ENCODE data around the gene RPN1.
"Not testable (repeated sequence)": the region's sequence is repeated elsewhere in the genome, so short reads cannot be mapped to it uniquely, and the experiment has no call there.

The RPN1 gene

DNA sequence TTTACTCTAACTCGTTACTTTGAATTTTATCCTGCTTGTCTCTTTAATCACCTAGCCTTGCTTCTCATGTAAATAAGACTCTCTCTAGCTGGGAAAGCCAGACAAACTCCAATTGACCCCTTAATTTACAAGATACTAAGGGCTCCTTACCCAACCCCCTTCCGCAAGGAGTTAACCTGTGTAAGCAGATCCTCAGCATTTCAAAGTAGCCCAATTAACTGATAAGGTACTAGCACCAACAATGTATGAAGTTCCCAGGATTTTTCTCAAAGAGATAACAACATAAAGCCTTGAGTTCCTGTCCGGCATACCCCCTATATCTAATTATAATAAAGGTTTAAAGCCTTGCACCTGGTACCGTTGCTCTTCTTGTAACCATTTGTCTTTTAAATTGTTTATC lies 25.2 kb upstream of the RPN1 start:
- peaks cover 14% of the 10 kb centered on the region for H3K36me3 Mint-ChIP-seq (ENCODE audit: insufficient read depth)
- H3K27me3 Mint-ChIP-seq; ATAC-seq (replicated peaks; ENCODE audit: extremely low read depth, poor library complexity, severe bottlenecking); H3K4me3 Mint-ChIP-seq; DNase-seq (ENCODE audit: low spot score in 2 of 2); H3K9me3 Mint-ChIP-seq; H3K27ac Mint-ChIP-seq (ENCODE audit: low read depth): not testable (repeated sequence)
- peaks cover 11% of the 10 kb centered on the region for H3K4me1 Mint-ChIP-seq

DNA sequence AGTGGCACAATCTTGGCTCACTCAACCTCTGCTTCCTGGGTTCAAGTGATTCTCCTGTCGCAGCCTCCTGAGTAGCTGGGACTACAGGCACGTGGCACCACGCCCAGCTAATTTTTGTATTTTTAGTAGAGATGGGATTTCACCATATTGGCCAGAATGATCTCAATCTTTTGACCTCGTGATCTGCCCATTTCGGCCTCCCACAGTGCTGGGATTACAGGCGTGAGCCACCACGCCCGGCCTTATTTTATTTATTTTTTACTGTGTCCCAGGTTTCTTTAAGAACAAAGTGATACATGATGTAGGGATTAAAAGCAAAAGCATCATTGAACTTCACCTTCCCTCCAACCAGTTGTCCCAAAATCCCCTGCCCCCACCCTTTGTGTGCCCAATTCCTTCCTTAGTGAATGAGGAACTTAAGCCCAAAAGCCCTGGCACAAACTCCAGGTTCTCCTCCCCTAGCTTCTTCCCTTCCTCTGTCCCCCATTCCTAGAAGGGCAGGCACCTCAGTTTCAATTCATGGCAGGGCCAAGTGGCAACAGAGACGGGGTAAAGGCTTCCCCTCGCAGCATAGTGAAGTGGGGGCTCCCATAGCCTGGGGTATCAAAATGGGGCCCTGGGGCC lies 23.7 kb upstream of the RPN1 start:
- Mint-ChIP-seq H3K4me3 (no peak overlapping the region), H3K4me1 (peaks cover 5% of the 10 kb centered on the region), H3K9me3 (no peaks in the 10 kb centered on the region), H3K27ac (ENCODE audit: low read depth) (peak overlapping the region; percentile 51), H3K27me3 (no peaks in the 10 kb centered on the region), H3K36me3 (ENCODE audit: insufficient read depth) (peaks cover 5% of the 10 kb centered on the region)
- no peak for ATAC-seq (replicated peaks; ENCODE audit: extremely low read depth, poor library complexity, severe bottlenecking)
- no peak for DNase-seq (ENCODE audit: low spot score in 2 of 2)

DNA sequence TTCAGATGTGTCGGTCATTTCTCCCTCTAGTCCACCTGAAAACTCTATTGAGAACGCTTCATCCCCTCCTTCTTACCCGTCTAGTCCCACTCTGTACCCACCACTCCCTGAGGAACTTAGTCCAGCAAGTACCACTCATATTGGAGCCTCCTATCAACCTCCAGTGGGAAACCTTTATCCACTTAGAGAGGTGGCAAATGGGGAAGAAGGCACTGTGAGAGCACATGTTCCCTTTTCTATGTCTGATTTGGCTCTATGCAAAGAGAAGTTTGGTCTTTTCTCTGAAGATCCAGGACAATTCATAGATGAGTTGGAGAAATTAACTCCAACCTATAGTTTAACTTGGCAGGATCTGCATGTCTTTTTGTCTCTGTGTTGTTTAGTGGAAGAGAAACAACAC lies 17.0 kb upstream of the RPN1 start:
- no peak for ATAC-seq (replicated peaks; ENCODE audit: extremely low read depth, poor library complexity, severe bottlenecking)
- Mint-ChIP-seq H3K36me3 (ENCODE audit: insufficient read depth) (no peaks in the 10 kb centered on the region), H3K9me3 (no peaks in the 10 kb centered on the region), H3K27ac (ENCODE audit: low read depth) (no peak overlapping the region), H3K4me1 (no peaks in the 10 kb centered on the region), H3K27me3 (no peaks in the 10 kb centered on the region), H3K4me3 (no peak overlapping the region)
- no peak for DNase-seq (ENCODE audit: low spot score in 2 of 2)

DNA sequence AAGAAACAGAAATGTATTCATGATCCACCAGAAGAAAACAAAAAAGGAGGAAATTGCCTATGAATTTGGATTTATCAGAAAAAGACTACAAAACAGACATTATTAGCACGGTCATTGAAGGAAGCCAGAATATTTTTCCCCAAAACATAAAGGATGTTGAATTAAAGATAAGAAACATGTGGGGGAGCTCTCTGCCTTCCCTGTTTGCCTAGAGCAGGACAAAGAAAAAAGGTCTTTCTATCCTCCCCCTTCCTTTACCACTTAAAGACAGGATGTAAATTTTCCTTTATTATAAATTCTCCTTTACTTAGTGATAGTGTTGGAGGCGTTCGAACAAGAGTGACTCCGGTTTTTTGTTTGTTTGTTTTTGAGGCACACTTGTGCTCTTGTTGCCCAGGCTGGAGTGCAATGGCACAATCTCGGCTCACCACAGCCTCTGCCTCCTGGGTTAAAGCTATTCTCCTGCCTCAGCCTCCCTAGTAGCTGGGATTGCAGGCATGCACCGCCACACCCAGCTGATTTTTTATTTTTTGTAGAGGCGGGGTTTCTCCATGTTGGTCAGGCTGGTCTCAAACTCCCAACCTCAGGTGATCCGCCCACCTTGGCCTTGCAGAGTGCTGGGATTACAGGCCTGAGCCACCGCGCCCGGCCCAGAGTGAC lies 14.9 kb upstream of the RPN1 start:
- no peaks in the 10 kb centered on the region for H3K27me3 Mint-ChIP-seq
- no peaks in the 10 kb centered on the region for H3K4me1 Mint-ChIP-seq
- H3K9me3 Mint-ChIP-seq: no peaks in the 10 kb centered on the region
- peak overlapping the region; percentile 49 for H3K27ac Mint-ChIP-seq (ENCODE audit: low read depth)
- DNase-seq (ENCODE audit: low spot score in 2 of 2) (no peak), ATAC-seq (replicated peaks; ENCODE audit: extremely low read depth, poor library complexity, severe bottlenecking) (no peak)
- no peak overlapping the region for H3K4me3 Mint-ChIP-seq
- H3K36me3 Mint-ChIP-seq (ENCODE audit: insufficient read depth): no peaks in the 10 kb centered on the region

DNA sequence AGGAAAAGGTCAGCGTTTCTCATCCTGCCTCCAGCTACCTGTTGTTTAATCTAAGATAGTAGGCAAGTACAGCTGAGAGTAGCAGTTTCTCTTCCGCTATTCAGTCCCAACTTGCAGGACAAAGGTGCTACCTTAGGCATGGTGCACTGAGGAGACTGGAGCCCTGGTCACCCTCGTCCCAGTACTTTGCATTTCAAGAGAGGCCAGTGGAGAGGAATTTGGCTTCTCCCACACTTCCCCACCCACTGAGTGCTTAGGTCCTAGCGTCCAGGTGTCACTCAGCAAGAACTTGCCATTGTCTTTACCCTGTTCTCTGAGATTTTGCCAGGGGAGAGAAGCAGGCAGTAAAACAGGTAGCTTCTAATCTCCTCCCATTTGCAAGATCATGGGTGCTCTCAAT lies 12.5 kb upstream of the RPN1 start:
- no peak for DNase-seq (ENCODE audit: low spot score in 2 of 2)
- Mint-ChIP-seq H3K4me3 (no peak overlapping the region), H3K4me1 (no peaks in the 10 kb centered on the region), H3K36me3 (ENCODE audit: insufficient read depth) (no peaks in the 10 kb centered on the region), H3K27me3 (no peaks in the 10 kb centered on the region), H3K9me3 (no peaks in the 10 kb centered on the region), H3K27ac (ENCODE audit: low read depth) (no peak overlapping the region)
- ATAC-seq (replicated peaks; ENCODE audit: extremely low read depth, poor library complexity, severe bottlenecking): no peak

DNA sequence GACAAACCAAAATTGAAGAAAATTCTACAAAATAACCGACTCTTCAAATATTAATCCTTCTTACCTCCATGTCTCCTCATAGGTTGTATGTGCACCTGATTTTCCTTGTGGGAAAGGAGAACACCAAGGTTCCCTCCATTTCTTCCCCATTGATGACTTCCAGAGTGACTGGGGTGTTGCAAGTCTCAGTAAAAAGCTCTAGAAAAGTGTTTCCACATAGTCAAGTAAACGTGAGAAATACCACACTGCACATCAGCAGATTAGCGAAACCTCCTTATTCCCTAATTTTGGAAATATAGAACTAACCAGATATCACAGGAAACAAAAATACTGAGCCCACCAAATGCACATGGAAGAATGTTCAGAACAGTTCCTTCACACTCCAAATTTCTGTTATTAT lies 4.9 kb upstream of the RPN1 start:
- Mint-ChIP-seq H3K4me3 (no peak overlapping the region), H3K4me1 (peaks cover 9% of the 10 kb centered on the region), H3K27ac (ENCODE audit: low read depth) (no peak overlapping the region), H3K36me3 (ENCODE audit: insufficient read depth) (peaks cover 7% of the 10 kb centered on the region), H3K27me3 (no peaks in the 10 kb centered on the region), H3K9me3 (no peaks in the 10 kb centered on the region)
- DNase-seq (ENCODE audit: low spot score in 2 of 2) (no peak), ATAC-seq (replicated peaks; ENCODE audit: extremely low read depth, poor library complexity, severe bottlenecking) (no peak)

DNA sequence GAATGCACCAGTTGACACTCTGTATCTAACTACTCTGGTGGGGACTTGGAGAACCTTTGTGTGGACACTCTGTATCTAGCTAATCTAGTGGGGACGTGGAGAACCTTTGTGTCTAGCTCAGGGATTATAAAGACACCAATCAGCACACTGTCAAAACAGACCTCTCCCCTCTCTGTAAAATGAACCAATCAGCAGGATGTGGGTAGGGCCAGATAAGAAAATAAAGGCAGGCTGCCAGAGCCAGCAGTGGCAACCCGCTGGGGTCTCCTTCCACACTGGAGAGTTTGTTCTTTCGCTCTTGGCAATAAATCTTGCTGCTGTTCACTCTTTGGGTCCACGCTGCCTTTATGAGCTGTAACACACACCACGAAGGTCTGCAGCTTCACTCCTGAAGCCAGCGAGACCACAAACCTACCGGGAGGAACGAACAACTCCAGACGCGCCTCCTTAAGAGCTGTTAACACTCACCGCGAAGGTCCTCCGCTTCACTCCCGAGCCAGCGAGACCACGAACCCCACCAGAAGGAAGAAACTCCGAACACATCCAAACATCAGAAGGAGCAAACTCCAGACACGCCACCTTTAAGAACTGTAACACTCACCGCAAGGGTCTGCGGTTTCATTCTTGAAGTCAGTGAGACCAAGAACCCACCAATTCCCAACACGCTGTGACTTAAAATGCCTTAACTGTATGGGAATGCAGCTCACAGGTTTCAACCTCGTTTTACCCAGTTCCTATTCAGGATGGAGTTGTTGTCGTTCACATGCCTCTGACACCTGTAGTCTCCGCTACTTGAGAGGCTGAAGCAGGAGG lies 3.6 kb upstream of the RPN1 start:
- peaks cover 14% of the 10 kb centered on the region for H3K4me1 Mint-ChIP-seq
- H3K9me3 Mint-ChIP-seq; DNase-seq (ENCODE audit: low spot score in 2 of 2); H3K27me3 Mint-ChIP-seq; ATAC-seq (replicated peaks; ENCODE audit: extremely low read depth, poor library complexity, severe bottlenecking): not testable (repeated sequence)
- H3K4me3 Mint-ChIP-seq: peak overlapping the region; percentile 79
- peak overlapping the region; percentile 58 for H3K27ac Mint-ChIP-seq (ENCODE audit: low read depth)
- H3K36me3 Mint-ChIP-seq (ENCODE audit: insufficient read depth): peaks cover 11% of the 10 kb centered on the region

DNA sequence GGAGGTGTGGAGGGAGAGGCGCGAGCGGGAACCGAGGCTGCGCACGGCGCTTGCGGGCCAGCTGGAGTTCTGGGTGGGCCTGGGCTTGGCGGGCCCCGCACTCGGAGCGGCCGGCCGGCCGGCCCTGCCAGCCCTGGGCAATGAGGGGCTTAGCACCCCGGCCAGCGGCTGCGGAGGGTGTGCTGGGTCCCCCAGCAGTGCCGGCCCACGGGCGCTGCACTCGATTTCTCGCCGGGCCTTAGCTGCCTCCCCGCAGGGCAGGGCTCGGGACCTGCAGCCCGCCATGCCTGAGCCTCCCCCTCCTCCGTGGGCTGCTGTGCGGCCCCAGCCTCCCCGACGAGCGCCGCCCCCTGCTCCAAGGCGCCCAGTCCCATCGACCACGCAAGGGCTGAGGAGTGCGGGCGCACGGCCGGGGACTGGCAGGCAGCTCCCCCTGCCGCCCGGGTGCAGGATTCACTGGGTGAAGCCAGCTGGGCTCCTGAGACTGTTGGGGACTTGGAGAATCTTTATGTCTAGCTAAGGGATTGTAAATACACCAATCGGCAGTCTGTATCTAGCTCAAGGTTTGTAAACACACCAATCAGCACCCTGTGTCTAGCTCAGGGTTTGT lies 2.9 kb upstream of the RPN1 start:
- H3K4me3 Mint-ChIP-seq: peak overlapping the region; percentile 79
- peaks cover 21% of the 10 kb centered on the region for H3K4me1 Mint-ChIP-seq
- H3K27ac Mint-ChIP-seq (ENCODE audit: low read depth); ATAC-seq (replicated peaks; ENCODE audit: extremely low read depth, poor library complexity, severe bottlenecking); H3K27me3 Mint-ChIP-seq; H3K9me3 Mint-ChIP-seq: not testable (repeated sequence)
- H3K36me3 Mint-ChIP-seq (ENCODE audit: insufficient read depth): peaks cover 12% of the 10 kb centered on the region
- DNase-seq (ENCODE audit: low spot score in 2 of 2): peak in 1 of 2 donors; percentile 17

DNA sequence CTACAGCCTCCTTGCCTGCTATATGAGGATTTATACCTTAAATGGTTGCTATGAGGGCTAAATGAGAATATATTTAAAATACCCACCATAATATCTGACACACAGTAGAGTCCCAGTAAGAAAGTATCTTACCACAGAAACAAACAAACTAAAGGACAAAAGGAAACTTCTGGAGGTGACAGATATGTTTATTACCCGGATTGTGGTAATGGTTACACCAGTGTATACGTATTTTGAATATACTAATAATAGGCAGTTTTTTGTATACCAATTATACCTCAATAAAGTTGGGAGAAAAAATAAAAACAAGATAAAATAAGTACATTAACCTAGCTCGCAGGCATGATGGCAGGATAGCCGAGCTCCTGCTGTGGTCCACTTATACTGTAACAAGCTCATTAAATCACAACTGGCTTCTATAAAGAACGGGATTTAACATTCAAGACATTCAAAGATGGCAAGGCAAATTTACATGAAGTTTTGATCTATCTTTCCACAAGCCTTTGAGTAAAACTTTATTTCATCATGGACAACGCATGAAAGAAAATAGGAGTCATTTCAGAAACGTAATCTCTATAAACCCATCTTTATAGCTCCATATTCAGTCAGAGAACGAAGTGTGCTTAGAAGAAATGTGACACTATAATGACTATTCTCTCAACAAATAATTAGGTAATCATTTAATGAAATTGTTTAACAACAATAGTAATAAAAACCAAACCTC lies 1.5 kb downstream of the RPN1 start:
- Mint-ChIP-seq H3K4me3 (peak overlapping the region; percentile 83), H3K27me3 (no peaks in the 10 kb centered on the region), H3K4me1 (peaks cover 26% of the 10 kb centered on the region), H3K9me3 (no peaks in the 10 kb centered on the region), H3K27ac (ENCODE audit: low read depth) (peak overlapping the region; percentile 93), H3K36me3 (ENCODE audit: insufficient read depth) (peaks cover 23% of the 10 kb centered on the region)
- DNase-seq (ENCODE audit: low spot score in 2 of 2) (no peak), ATAC-seq (replicated peaks; ENCODE audit: extremely low read depth, poor library complexity, severe bottlenecking) (no peak)

DNA sequence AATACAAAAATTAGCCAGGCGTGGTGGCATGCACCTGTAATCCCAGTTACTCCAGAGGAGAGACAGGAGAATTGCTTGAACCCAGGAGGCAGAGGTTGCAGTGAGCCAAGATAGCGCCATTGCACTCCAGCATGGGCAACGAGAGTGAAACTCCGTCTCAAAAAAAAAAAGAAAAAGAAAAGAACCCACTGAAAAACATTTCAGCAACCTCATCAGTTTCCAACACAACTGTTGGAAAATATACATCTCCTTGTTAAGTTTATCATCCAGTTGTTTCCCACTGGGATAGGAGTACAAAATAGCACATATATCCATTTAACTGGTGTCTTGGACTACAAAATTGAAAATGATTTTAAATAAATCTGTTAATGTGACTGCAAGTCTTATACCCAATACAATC lies 2.2 kb downstream of the RPN1 start:
- H3K9me3 Mint-ChIP-seq: no peaks in the 10 kb centered on the region
- H3K4me1 Mint-ChIP-seq: peaks cover 21% of the 10 kb centered on the region
- ATAC-seq (replicated peaks; ENCODE audit: extremely low read depth, poor library complexity, severe bottlenecking) (no peak), DNase-seq (ENCODE audit: low spot score in 2 of 2) (no peak)
- peak overlapping the region; percentile 83 for H3K4me3 Mint-ChIP-seq
- H3K27me3 Mint-ChIP-seq: no peaks in the 10 kb centered on the region
- H3K27ac Mint-ChIP-seq (ENCODE audit: low read depth): no peak overlapping the region
- H3K36me3 Mint-ChIP-seq (ENCODE audit: insufficient read depth): peaks cover 25% of the 10 kb centered on the region

DNA sequence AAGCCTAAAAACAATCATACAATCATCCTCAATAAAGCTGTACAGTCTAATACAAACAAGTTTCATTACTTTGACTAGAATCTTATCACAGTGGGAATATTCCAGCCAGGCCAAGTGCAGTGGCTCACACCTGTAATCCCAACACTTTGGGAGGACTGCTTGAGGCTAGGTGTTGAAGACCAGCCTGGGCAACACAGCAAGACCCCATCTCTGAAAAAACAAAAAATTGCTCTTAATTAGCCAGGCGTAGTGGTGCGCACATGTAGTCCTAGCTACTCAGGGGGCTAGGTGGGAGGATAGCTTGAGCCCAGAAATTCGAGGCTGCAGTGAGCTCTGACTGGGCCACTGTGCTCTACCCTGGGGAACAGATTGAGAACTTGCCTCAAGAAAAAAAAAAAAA lies 3.3 kb downstream of the RPN1 start:
- no peak overlapping the region for H3K4me3 Mint-ChIP-seq
- peaks cover 36% of the 10 kb centered on the region for H3K36me3 Mint-ChIP-seq (ENCODE audit: insufficient read depth)
- H3K4me1 Mint-ChIP-seq: peaks cover 26% of the 10 kb centered on the region
- no peak overlapping the region for H3K27ac Mint-ChIP-seq (ENCODE audit: low read depth)
- ATAC-seq (replicated peaks; ENCODE audit: extremely low read depth, poor library complexity, severe bottlenecking) (no peak), DNase-seq (ENCODE audit: low spot score in 2 of 2) (no peak)
- H3K27me3 Mint-ChIP-seq: no peaks in the 10 kb centered on the region
- no peaks in the 10 kb centered on the region for H3K9me3 Mint-ChIP-seq

DNA sequence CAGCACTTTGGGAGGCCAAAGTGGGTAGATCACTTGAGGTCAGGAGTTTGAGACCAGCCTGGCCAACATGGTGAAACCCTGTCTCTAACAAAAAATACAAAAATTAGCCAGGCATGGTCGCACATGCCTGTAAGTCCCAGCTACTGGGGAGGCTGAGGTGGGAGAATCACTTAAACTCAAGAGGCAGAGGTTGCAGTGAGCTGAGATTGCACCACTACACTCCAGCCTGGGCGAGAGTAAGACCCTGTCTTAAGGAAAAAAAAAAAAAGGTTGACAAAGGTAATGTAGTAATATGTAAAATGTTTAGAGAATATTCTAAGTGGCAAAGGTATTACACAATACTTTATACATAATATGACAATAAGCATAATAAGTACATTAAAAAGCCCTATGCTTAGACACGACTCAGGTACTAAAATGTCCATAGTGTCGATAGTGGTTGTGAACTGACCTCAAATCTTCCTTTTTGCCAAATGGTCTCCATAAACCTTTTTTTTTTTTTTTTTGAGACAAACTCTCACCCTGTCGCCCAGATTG lies 16.5 kb downstream of the RPN1 start:
- Mint-ChIP-seq H3K4me1 (peaks cover 11% of the 10 kb centered on the region), H3K27ac (ENCODE audit: low read depth) (no peak overlapping the region), H3K9me3 (no peaks in the 10 kb centered on the region), H3K27me3 (no peaks in the 10 kb centered on the region), H3K4me3 (no peak overlapping the region), H3K36me3 (ENCODE audit: insufficient read depth) (peaks cover 59% of the 10 kb centered on the region)
- DNase-seq (ENCODE audit: low spot score in 2 of 2): no peak
- ATAC-seq (replicated peaks; ENCODE audit: extremely low read depth, poor library complexity, severe bottlenecking): no peak
